IPS-18c (cell line): ENCODE measurements around the gene LOXL3.

ENCODE experiments used
- H3K4me3 ChIP-seq: 2 replicates; pipeline ENCODE4 v1.7.0; 2013; ENCODE audit warnings: low read depth, mild to moderate bottlenecking, low read length, moderate library complexity; ENCODE audit not compliant: insufficient read depth
- H3K9me3 ChIP-seq: one replicate; pipeline ENCODE4 v1.6.1; 2013; ENCODE audit warnings: mild to moderate bottlenecking, low read length, moderate library complexity; ENCODE audit not compliant: control insufficient read depth, insufficient read depth

LOXL3 gene

GRCh38 chr2:74536166-74536950 is 17.4 kb downstream of the LOXL3 start:
- no peaks in the 10 kb centered on the region for H3K9me3 ChIP-seq
- no peak overlapping the region for H3K4me3 ChIP-seq

DNA sequence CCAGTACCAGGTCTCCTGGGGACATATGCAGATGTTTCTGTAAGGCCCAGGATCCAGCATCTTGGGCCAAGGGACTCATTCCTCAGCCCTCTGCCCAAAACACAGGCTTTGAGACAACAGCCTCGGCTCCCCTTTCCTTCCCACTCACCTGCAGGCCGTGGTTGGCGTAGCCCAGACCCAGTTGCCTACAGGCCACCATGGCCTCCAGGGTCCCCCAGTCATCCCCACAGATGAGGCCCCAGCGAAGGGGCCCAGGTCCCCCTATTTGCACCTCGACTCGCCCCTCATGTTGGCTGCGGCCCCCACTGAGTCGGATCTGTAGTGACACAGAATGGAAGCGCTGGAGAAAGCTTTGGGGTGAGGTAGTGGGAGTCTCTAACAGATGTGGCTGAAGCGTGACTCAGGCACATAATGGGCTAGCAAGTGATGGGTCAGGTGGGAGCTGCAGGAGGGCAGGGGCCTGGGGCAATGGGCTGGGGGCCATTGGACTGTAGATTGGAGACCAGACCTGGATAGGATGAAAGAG is 18.2 kb downstream of the LOXL3 start:
- Histone ChIP-seq H3K4me3 (no peak overlapping the region), H3K9me3 (no peaks in the 10 kb centered on the region)

DNA sequence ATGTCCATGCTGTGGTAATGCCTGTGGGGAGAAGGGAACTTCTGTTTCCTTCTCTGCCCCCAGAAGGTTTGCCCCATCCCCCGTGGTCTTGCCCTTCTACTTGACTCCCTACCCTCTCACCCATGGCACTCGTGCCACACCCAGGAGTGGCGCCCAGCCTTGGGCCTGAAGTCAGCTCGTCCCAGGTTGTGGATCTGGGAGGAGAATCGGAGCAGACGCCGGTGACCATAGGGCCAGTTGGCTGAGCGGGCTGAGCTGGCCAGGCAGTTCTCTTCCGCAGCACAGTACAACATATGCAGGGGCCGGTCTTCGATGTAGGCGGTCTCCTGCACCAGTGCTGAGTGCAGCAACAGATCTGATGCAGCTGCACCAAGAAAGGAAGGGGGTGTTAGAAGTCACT is 19.3 kb downstream of the LOXL3 start:
- H3K4me3 ChIP-seq: no peak overlapping the region
- no peaks in the 10 kb centered on the region for H3K9me3 ChIP-seq

DNA sequence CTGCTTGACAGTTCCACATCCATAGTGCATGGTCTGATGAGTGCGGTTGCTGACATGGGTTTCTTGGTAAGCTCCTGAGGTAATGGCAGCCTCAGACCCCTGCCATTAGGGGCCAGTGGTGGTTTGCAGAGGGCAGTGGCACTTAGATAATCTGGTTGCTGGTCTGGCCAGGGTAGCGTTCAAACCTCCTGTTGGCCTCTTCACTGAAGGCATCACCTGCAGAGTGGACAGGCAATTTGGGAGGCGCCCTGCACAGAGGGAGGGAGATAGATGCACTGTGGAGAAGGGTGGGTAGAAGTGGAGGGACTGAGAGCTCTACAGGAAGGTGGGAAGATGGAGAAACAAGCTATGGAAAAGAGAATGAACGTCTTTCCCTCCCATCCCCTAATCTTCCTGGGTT is 20.3 kb downstream of the LOXL3 start:
- Histone ChIP-seq H3K4me3 (no peak overlapping the region), H3K9me3 (no peaks in the 10 kb centered on the region)

- H3K9me3 ChIP-seq: no peaks in the 10 kb centered on the region
- no peak overlapping the region for H3K4me3 ChIP-seq
These were observed 21.5 kb downstream of the LOXL3 start for GRCh38 chr2:74532222-74532621.

GRCh38 chr2:74531666-74532065 is 22.1 kb downstream of the LOXL3 start:
- peaks cover under 1% of the 10 kb centered on the region for H3K9me3 ChIP-seq
- no peak overlapping the region for H3K4me3 ChIP-seq

GRCh38 chr2:74530239-74531187 is 23.2 kb downstream of the LOXL3 start:
- peak overlapping the region; percentile 84 for H3K4me3 ChIP-seq
- H3K9me3 ChIP-seq: peaks cover 4% of the 10 kb centered on the region

- Histone ChIP-seq H3K9me3 (peaks cover 4% of the 10 kb centered on the region), H3K4me3 (peak within 1 kb of the TSS; percentile 93)
These were observed 24.1 kb downstream of the LOXL3 start, which contains the start of the genes AUP1 and HTRA2 for GRCh38 chr2:74529357-74530238. Gene AUP1, minus strand, starts transcription at chr2:74529706. Its CDS starts 77 bp downstream, at chr2:74529629. Gene HTRA2, plus strand, starts transcription at chr2:74529933. Its CDS starts 74 bp downstream, at chr2:74530007.

GRCh38 chr2:74528600-74529356 is 25.0 kb downstream of the LOXL3 start:
- Histone ChIP-seq H3K4me3 (peak overlapping the region; percentile 93), H3K9me3 (peaks cover 4% of the 10 kb centered on the region)

DNA sequence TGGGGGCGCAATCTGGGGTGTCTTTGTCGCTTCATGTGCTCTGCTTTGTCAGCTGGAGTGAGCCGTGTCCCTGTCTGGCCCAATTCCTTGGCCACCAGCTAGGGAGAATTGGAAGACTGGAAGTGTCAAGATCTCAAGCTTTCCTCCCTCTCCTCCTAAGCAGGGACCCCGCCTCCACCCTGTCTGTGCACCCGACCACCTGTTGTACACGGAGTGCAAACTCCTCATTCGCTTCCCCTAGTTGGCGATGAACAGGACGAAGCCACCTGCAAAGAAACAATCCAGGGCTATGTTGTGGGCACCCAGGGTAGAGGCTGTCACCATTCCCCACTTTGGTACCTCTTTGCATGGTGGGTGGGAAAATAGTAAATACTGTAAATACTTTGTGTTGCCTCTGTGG is 26.0 kb downstream of the LOXL3 start:
- Histone ChIP-seq H3K9me3 (peaks cover 4% of the 10 kb centered on the region), H3K4me3 (no peak overlapping the region)

DNA sequence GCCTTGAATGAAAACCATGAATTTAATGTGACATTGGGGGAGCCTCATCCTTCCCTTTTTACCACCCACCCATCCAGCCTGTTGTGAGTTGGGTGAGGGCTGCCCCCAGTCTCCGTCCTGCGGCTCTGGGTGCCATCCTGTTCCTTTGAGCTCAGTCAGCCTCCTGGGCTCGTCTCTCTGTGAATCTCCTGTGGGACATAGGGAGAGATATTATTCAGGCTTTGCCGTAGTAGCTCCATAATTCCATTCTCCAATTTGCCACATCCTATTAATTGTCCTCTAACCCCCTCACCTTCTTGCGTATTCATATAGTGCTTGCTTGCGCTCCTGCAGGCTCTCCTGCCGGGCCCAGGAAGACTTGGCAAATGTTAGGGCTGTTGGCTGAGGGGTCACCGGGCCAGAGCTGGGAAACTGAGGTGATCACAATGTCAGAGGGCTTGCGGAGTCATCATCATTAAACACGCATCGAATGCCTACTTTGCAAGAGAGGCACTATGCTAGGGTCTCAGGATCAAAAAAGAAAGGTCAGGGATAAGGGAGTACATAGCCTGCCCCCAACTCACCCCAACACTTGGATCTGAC is 27.0 kb downstream of the LOXL3 start:
- Histone ChIP-seq H3K4me3 (no peak overlapping the region), H3K9me3 (peaks cover 4% of the 10 kb centered on the region)

- H3K9me3 ChIP-seq: peaks cover 4% of the 10 kb centered on the region
- no peak within 1 kb of the TSS; the same call in 1 of the 2 replicates for H3K4me3 ChIP-seq
These were observed 27.8 kb downstream of the LOXL3 start, which contains the start of gene DQX1 for GRCh38 chr2:74525717-74526648. Gene DQX1, minus strand, starts transcription at chr2:74526231. Its CDS starts 502 bp downstream, at chr2:74525729.

- Histone ChIP-seq H3K9me3 (peaks cover 4% of the 10 kb centered on the region), H3K4me3 (no peak overlapping the region)
These were observed 28.6 kb downstream of the LOXL3 start for GRCh38 chr2:74524955-74525716.

DNA sequence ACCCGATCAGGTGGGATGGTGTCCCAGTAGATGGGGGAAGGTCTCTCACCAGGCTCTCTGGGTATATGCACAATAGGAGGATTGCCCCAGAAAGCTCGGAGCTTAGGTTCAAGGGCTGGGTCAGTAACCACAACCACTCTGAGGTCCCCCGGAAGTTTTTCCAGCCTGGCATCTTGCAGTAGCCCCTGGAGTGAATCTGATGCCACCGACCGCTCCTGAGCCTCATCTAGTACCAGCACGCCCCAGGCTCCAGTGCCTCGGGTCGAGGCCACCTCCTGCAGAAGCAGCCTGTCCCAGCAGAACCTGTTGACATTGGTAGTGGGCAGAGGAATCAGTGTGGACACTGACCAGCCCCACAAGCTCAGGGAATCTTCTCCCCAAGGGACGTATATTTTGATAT is 29.7 kb downstream of the LOXL3 start:
- Histone ChIP-seq H3K4me3 (no peak overlapping the region), H3K9me3 (peaks cover 4% of the 10 kb centered on the region)
